ENCODE data around the gene GRK6.

The GRK6 gene

GRCh38 chr5:177444106-177445051, 17.9 kb downstream of the GRK6 start:
- Histone ChIP-seq H3K27me3 (peaks cover 0 to 10% of the 10 kb centered on the region in 2 donors), H3K9me3 (no peaks in the 10 kb centered on the region), H3K4me3 (no peak overlapping the region), H3K36me3 (peaks cover 9 to 36% (median 20%) of the 10 kb centered on the region in 3 donors), H3K27ac (no peak overlapping the region), H3K4me1 (peaks cover 0 to 28% (median 26%) of the 10 kb centered on the region in 4 donors)
- DNase-seq: no peak
- intact Hi-C loops (cut with DNase I; ENCODE audit: low total_unique reads): no loop called here
- no peak for TF ChIP-seq CTCF (IDR thresholded peaks at IDR 0.05)

DNA sequence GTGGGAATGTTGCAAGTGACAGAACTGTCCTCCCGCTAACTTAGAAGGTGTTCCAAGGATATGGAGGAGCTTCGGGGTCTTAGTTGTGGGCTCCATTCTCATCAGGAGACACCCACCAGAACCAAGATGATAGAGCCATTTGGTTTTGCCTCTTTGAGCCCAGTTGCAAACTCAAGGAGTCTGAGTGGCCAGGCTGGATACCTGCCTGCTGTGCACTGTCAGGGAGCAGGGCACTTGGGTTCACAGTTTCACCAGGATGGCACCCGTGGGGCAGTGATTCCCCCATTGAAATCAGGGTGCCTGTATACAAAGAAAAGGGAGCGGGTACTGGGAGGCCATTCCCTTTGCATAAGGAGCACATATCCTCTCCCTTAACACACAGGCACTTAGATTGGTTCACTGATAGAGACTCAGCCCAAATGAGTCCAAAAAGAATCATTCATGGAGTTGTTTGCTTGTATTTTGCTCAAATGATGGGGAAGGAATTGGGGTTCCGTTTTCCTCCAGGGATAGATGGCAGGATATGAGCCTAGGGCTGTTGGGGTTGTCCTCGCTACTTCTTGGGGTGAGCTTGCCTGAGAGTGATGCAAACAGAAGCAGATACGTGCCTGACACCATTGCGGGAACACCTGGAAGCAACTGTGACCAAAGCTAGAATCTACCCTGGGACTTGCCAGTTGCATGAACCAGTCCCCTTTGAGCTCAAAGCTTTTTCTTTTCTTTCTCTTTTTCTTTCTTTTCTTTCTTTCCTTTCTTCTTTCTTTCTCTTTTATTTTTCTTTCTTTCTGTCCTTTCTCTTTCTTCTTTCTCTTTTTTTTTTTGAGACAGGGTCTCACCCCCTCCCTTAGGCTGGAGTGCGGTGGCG, 18.8 kb downstream of the GRK6 start:
- Histone ChIP-seq H3K27ac (no peak overlapping the region), H3K4me1 (peaks cover 0 to 28% (median 26%) of the 10 kb centered on the region in 4 donors), H3K9me3 (no peaks in the 10 kb centered on the region), H3K27me3 (peaks cover 0 to 19% of the 10 kb centered on the region in 2 donors), H3K36me3 (peaks cover 9 to 31% (median 20%) of the 10 kb centered on the region in 3 donors), H3K4me3 (no peak overlapping the region)
- DNase-seq: no peak
- intact Hi-C loops (cut with DNase I; ENCODE audit: low total_unique reads): no loop called here
- no peak for TF ChIP-seq CTCF (IDR thresholded peaks at IDR 0.05)

DNA sequence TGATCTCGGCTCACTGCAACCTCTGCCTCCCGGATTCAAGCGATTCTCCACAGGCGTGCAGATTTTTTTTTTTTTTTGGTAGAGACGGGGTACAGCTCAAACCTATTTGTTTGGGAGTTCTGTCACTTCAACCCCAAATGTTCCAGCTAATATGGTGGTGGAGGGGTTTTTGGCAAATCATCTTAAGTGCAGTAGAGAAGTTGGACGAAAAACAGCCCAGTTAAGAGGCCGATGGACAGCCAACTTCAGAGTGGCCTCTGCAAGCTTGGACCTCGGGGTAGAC, 19.4 kb downstream of the GRK6 start:
- Histone ChIP-seq H3K4me1 (peaks cover 0 to 28% (median 26%) of the 10 kb centered on the region in 4 donors), H3K9me3 (no peaks in the 10 kb centered on the region), H3K27ac (no peak overlapping the region), H3K4me3 (peak overlapping the region in 1 of 2 donors; percentile 58), H3K27me3 (peaks cover 0 to 24% of the 10 kb centered on the region in 2 donors), H3K36me3 (peaks cover 7 to 25% (median 16%) of the 10 kb centered on the region in 3 donors)
- DNase-seq: no peak
- intact Hi-C loops (cut with DNase I; ENCODE audit: low total_unique reads): no loop called here
- no peak for TF ChIP-seq CTCF (IDR thresholded peaks at IDR 0.05)

DNA sequence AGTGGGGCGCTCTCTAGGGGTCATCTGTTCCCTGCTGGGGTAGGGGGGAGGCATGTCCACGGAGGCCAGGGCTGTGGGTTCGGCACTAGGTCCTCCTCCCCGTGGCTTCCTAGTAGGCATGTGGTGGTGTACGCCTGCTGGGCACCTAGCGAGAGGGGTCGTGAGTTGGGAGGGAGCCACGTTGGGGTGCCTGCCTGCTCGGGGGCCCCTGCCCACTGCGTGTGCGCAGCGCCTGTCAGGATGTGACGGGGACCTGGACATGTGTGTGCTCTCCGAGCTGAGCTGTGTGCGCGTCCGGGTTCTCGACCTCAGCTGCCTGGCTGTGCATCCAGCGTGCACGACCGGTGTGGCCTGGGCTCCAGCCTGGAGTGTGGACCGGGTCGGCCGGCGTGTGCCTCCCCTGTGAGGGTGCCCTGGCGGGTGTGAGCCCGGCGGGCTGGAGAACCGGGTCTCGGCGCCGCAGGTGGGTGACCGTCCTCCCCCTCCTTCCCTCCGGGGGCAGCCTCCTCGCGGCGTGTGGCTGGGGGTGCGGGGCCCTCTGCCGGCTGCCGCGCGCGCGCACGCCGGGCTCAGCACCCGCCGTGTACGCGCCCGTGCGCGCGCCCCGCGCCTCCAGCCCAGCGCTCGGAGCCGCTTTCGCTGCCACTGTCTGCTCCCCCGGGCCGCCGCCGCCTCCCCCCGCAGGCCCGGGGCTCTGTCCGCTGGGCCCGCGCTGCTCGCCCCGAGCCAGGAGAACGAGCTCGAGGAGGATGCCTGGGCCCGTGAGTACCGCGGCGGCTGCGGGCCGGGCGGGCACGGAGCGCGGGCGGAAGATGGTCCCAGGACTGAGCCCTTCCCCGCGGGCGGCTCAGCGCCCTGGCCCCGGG, 20.0 kb downstream of the GRK6 start, which contains the start of gene PRR7:
TSS of gene PRR7 (plus strand) at position 615 of the 866 bp plus-strand sequence. CDS start 8,254 bp downstream, outside the sequence.
- peak within 1 kb of the TSS; percentile 48 to 58 for H3K4me3 ChIP-seq
- peak within 1 kb of the TSS in 1 of 2 donors; percentile 7 for H3K27ac ChIP-seq
- H3K27me3 ChIP-seq: peaks cover 0 to 27% of the 10 kb centered on the region in 2 donors
- no peak for DNase-seq
- intact Hi-C loops (cut with DNase I; ENCODE audit: low total_unique reads): no loop called here
- H3K4me1 ChIP-seq: peaks cover 0 to 28% (median 26%) of the 10 kb centered on the region in 4 donors
- peaks cover 1 to 19% (median 11%) of the 10 kb centered on the region in 3 donors for H3K36me3 ChIP-seq
- TF ChIP-seq CTCF (IDR thresholded peaks at IDR 0.05): no peak
- H3K9me3 ChIP-seq: no peaks in the 10 kb centered on the region
